GM06990 (cell line): ENCODE measurements around the gene AGPS.
"Not testable (repeated sequence)": the region's sequence is repeated elsewhere in the genome, so short reads cannot be mapped to it uniquely, and the experiment has no call there.

ENCODE experiments used
- DNase-seq: peaks from one replicate; pipeline ENCODE4 v3.0.0-alpha.2; 2011; ENCODE audit not compliant: insufficient read length; ENCODE audit errors: extremely low read depth
- H3K27me3 ChIP-seq: replicated peaks from 2 replicates; pipeline ENCODE4 v1.6.0; 2011; ENCODE audit warnings: low read length; ENCODE audit not compliant: control insufficient read depth, insufficient read depth
- H3K36me3 ChIP-seq: 2 replicates; pipeline ENCODE4 v1.5.1; 2011; ENCODE audit warnings: low read length; ENCODE audit not compliant: control insufficient read depth, insufficient read depth
- H3K4me3 ChIP-seq: replicated peaks from 2 replicates; pipeline ENCODE4 v1.5.1; 2011; ENCODE audit warnings: low read depth, mild to moderate bottlenecking, control low read depth, low read length
- TF ChIP-seq, protein P1 (sequence below): IDR thresholded peaks from 2 replicates; pipeline ENCODE4 v1.5.1; 2011; ENCODE audit warnings: low read length, control low read depth, mild to moderate bottlenecking, inconsistent platforms; ENCODE audit not compliant: insufficient read depth, poor library complexity, severe bottlenecking

AGPS gene

DNA sequence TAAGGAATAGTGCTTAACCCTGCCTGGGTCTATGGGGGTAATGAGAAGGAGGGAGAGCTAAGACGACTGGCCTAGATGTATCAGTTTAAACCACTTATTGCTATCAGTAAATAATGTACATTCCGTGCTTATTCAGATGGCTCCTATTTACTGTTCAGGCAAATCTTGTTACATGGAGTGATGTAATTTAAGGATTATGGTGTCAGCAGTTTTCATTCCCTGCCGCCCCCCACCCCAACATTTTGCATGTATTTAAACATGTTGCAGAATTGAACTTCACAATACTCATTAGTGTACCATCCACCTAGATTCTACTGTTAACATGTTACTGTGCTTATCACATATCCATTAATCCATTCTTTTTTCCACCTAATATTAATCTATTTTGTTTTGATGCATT, 11.7 kb downstream of the AGPS start:
- no peak overlapping the region for H3K4me3 ChIP-seq
- H3K36me3 ChIP-seq, result no peaks in the 10 kb centered on the region
- TF ChIP-seq, protein P1, sequence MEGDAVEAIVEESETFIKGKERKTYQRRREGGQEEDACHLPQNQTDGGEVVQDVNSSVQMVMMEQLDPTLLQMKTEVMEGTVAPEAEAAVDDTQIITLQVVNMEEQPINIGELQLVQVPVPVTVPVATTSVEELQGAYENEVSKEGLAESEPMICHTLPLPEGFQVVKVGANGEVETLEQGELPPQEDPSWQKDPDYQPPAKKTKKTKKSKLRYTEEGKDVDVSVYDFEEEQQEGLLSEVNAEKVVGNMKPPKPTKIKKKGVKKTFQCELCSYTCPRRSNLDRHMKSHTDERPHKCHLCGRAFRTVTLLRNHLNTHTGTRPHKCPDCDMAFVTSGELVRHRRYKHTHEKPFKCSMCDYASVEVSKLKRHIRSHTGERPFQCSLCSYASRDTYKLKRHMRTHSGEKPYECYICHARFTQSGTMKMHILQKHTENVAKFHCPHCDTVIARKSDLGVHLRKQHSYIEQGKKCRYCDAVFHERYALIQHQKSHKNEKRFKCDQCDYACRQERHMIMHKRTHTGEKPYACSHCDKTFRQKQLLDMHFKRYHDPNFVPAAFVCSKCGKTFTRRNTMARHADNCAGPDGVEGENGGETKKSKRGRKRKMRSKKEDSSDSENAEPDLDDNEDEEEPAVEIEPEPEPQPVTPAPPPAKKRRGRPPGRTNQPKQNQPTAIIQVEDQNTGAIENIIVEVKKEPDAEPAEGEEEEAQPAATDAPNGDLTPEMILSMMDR, result no peak
- no peak for DNase-seq
- no peaks in the 10 kb centered on the region for H3K27me3 ChIP-seq

DNA sequence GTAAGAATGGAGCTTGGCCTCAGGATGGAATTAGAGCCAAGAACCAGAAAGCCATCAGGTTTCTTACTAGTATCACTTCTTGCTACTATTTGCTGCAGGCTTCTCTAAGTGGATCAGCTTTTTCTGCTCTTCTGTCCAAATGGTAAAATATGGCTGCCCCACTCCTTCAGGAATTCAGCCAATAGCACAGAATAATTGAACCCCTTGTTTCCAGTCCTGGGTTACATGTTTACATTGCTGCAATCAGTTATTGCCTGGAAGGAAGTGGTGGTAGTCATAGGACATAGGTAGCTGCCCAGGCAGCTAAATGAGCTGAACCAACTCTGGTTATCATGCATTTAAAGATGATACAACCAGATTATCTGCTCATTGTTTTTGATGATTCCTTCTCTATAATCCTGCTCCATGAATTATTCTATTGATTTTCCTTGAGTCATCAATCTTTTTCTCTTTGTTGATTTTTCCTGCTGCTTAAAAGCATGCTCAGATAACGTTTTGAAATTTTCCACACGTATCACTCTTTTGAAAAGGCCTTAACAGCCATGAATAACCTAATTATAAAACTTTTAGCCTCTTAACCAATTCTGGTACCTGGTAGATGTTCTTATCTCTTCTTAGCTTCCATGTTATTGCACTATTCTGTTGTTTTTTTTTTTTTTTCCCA, 12.6 kb downstream of the AGPS start:
- Histone ChIP-seq H3K4me3 (no peak overlapping the region), H3K36me3 (no peaks in the 10 kb centered on the region), H3K27me3 (no peaks in the 10 kb centered on the region)
- DNase-seq, result no peak
- TF ChIP-seq, protein P1, result no peak

DNA sequence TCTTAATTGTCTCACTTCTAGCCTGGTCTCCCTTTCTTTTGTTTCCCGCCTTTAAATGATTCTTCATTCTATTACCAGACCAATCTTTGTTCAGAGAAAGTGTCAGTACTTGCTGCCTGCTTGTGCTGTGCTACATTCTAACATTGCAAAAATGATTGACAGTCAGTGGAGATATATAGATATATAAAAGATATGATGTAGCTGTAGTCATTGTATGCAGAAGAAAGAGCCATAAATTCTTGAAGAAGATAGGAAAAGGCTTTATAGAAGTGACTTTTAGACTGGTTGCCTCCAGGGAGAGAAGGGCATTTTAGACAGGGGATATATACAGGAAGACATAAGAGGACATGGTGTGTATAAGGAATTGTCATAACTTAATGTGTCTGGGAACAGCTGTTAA, 13.6 kb downstream of the AGPS start:
- Histone ChIP-seq H3K27me3 (no peaks in the 10 kb centered on the region), H3K4me3 (no peak overlapping the region), H3K36me3 (no peaks in the 10 kb centered on the region)
- DNase-seq, result no peak
- TF ChIP-seq, protein P1, result no peak

DNA sequence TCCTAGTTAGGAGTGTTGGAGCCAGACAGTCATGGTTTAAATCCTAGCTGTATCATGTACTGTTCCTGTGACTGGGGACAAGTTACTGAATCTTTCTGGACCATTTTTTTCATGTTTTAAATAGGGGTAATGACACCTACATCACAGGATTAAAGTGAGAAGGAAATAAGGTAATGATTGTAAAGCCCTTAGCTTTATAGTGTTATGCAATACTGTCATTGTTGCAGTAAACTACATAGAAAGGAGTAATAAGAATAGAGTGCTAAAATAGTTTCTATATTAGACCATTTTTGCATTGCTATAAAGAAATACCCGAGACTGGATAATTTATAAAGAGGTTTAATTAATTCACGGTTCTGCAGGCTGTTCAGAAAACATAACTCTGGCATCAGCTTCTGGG, 14.5 kb downstream of the AGPS start:
- Histone ChIP-seq H3K27me3 (no peaks in the 10 kb centered on the region), H3K4me3 (no peak overlapping the region), H3K36me3 (no peaks in the 10 kb centered on the region)
- DNase-seq, result no peak
- TF ChIP-seq, protein P1, result no peak

DNA sequence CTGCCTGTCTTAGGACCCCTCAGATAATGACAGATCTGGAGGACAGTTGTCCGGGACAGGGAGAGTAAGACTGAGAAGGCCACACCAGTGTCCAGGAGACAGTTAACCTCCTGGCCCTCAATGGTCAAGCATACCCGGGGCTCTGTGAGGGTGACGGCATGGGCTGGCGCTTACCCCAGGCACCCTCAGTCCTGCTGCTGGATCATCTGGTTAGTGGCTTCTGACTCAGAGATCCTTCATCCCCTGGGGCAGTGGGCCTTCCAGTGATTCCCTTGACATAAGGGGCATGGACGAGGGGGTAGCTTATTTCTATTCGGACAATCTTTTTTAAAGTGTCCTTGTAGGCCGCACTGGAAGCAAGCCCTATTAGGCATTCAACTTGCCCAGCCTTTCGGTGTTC, 18.1 kb downstream of the AGPS start:
- not testable (repeated sequence) for H3K36me3 ChIP-seq, H3K4me3 ChIP-seq, H3K27me3 ChIP-seq, DNase-seq

DNA sequence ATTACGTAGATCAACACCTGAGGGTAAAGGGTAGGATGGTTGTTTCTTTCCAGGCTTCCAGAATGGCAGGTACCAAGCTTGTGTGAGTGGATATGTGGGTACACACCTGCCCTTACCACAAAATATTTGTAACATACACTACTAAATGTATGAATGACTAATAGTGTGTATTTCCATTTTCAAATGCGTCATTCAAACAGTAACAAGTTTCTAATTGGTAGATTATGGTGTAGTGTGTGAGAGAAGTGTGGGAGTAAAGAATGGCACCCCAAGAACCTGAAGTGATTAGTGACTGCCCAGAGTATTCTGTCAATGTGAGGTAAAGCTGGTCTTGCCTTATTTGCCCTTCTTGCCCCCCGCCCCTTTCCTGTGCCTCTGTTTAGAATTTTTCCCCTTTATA, 21.1 kb downstream of the AGPS start:
- DNase-seq, result no peak
- H3K27me3 ChIP-seq, result no peaks in the 10 kb centered on the region
- H3K4me3 ChIP-seq, result no peak overlapping the region
- no peaks in the 10 kb centered on the region for H3K36me3 ChIP-seq
- TF ChIP-seq, protein P1, result no peak
